K562 (cell line): ENCODE results near the gene TUBA1B.
A peak's percentile ranks its signal among the peaks of the same experiment; 100 is the strongest.

Experiments used
- CEBPB ChIP-seq: fragments of 450-650 bp; IDR thresholded peaks from 2 replicates; pipeline ENCODE4 v1.6.1; 2016; ENCODE audit warnings: missing genetic modification characterization, missing compliant biosample characterization
- E2F6 ChIP-seq, 2 experiments: IDR thresholded peaks; 2 replicates each; pipeline ENCODE4 v1.6.1; 2011; ENCODE audit warnings: borderline replicate concordance in 1 of 2, control low read depth in 1 of 2, low read depth in 1 of 2, low read length in 1 of 2, mild to moderate bottlenecking in 1 of 2, mixed read lengths in 1 of 2, moderate library complexity in 1 of 2; ENCODE audit not compliant: insufficient read depth in 1 of 2, insufficient read length in 1 of 2, poor library complexity in 1 of 2, severe bottlenecking in 1 of 2; ENCODE audit errors: extremely low read depth in 1 of 2
- ETV1 ChIP-seq: fragments of 450-650 bp; conservative IDR thresholded peaks from 2 replicates; pipeline ENCODE4 v1.6.1; 2016; ENCODE audit warnings: missing genetic modification characterization, control low read depth, low read depth, missing compliant biosample characterization
- JUN ChIP-seq, 2 experiments: sonication (generic) in 1 of 2; formaldehyde crosslinking in 1 of 2; IDR thresholded peaks; 2 replicates each; pipeline versions ENCODE4 v1.6.1 to v1.8.0; 2012 to 2022; ENCODE audit warnings: borderline replicate concordance in 2 of 2, mild to moderate bottlenecking in 2 of 2, improper control_type of control experiment in 1 of 2, low read depth in 1 of 2, low read length in 1 of 2, missing genetic modification reagents in 1 of 2
- MAX ChIP-seq: sonication (generic); formaldehyde crosslinking; IDR thresholded peaks from 2 replicates; pipeline ENCODE4 v1.9.0; 2022; ENCODE audit warnings: mild to moderate bottlenecking, missing genetic modification reagents
- MAZ ChIP-seq, 2 experiments: fragments of 450-650 bp in 1 of 2; sonication (generic) in 1 of 2; formaldehyde crosslinking; IDR thresholded peaks in 1 of 2; conservative IDR thresholded peaks in 1 of 2; 2 replicates each; pipeline versions ENCODE4 v1.4.0 to v1.5.0; 2020; ENCODE audit warnings: mild to moderate bottlenecking in 1 of 2, missing genetic modification reagents in 1 of 2
- RFX5 ChIP-seq: IDR thresholded peaks from 2 replicates; pipeline ENCODE4 v1.6.1; 2011; ENCODE audit warnings: low read depth, mild to moderate bottlenecking, improper control_type of control experiment, low read length
- SMARCA5 ChIP-seq: fragments of 450-650 bp; IDR thresholded peaks from 2 replicates; pipeline ENCODE4 v1.6.1; 2016
- TAF1 ChIP-seq: IDR thresholded peaks from 2 replicates; pipeline ENCODE4 v1.6.1; 2011; ENCODE audit warnings: mild to moderate bottlenecking, low read length, moderate library complexity; ENCODE audit not compliant: insufficient read depth, control insufficient read depth, severe bottlenecking; ENCODE audit errors: extremely low read depth
- TCF7L2 ChIP-seq: fragments of 150-350 bp; IDR thresholded peaks from 2 replicates; pipeline ENCODE4 v1.6.1; 2016; ENCODE audit warnings: low read depth, mild to moderate bottlenecking, low read length, moderate library complexity
- TGIF2 ChIP-seq: sonication (generic); formaldehyde crosslinking; IDR thresholded peaks from 2 replicates; pipeline ENCODE4 v1.8.1; 2022; ENCODE audit warnings: mild to moderate bottlenecking, missing genetic modification reagents, moderate library complexity
- ZHX1 ChIP-seq: fragments of 150-350 bp; conservative IDR thresholded peaks from 2 replicates; pipeline ENCODE4 v1.6.1; 2014; ENCODE audit warnings: low read length
- TF ChIP-seq, protein P1 (sequence below), 3 experiments: IDR thresholded peaks in 2 of 3; conservative IDR thresholded peaks in 1 of 3; 2 replicates each; pipeline ENCODE4 v1.5.1; 2011 to 2012; ENCODE audit warnings: low read length in 3 of 3, mild to moderate bottlenecking in 3 of 3, control low read depth in 2 of 3, improper control_type of control experiment in 1 of 3, inconsistent platforms in 1 of 3, low read depth in 1 of 3, mixed read lengths in 1 of 3, moderate library complexity in 1 of 3; ENCODE audit not compliant: insufficient read depth in 2 of 3
- TF ChIP-seq, protein P2 (sequence below): sonication (generic); formaldehyde crosslinking; IDR thresholded peaks from 2 replicates; pipeline ENCODE4 v1.8.0; 2022; ENCODE audit warnings: mild to moderate bottlenecking, missing genetic modification reagents, borderline replicate concordance

GRCh38 chr12:49161092-49161795 lies 30.0 kb upstream of the TUBA1B start:
- TF ChIP-seq MAZ (CRISPR knock-in tag; conservative IDR thresholded peaks at IDR 0.05 in 1 of 2, IDR thresholded peaks at IDR 0.05 in 1 of 2): no peak
- TF ChIP-seq CEBPB (tag): peak; percentile 60
- TF ChIP-seq JUN (IDR thresholded peaks at IDR 0.05; ENCODE audit: borderline replicate concordance, low read depth, low read length): no peak
- no peak for TF ChIP-seq JUN (CRISPR knock-in tag; IDR thresholded peaks at IDR 0.05; ENCODE audit: borderline replicate concordance)
- TF ChIP-seq TCF7L2: no peak
- TF ChIP-seq, protein P1, sequence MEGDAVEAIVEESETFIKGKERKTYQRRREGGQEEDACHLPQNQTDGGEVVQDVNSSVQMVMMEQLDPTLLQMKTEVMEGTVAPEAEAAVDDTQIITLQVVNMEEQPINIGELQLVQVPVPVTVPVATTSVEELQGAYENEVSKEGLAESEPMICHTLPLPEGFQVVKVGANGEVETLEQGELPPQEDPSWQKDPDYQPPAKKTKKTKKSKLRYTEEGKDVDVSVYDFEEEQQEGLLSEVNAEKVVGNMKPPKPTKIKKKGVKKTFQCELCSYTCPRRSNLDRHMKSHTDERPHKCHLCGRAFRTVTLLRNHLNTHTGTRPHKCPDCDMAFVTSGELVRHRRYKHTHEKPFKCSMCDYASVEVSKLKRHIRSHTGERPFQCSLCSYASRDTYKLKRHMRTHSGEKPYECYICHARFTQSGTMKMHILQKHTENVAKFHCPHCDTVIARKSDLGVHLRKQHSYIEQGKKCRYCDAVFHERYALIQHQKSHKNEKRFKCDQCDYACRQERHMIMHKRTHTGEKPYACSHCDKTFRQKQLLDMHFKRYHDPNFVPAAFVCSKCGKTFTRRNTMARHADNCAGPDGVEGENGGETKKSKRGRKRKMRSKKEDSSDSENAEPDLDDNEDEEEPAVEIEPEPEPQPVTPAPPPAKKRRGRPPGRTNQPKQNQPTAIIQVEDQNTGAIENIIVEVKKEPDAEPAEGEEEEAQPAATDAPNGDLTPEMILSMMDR (IDR thresholded peaks at IDR 0.05 in 2 of 3, conservative IDR thresholded peaks at IDR 0.05 in 1 of 3; ENCODE audit: insufficient read depth in 2 of 3, low read depth in 1 of 3, low read length in 3 of 3): no peak
- no peak for TF ChIP-seq TAF1
- TF ChIP-seq E2F6 (IDR thresholded peaks at IDR 0.05; ENCODE audit: borderline replicate concordance in 1 of 2, extremely low read depth in 1 of 2, insufficient read depth in 1 of 2, insufficient read length in 1 of 2, low read depth in 1 of 2, low read length in 1 of 2, poor library complexity in 1 of 2, severe bottlenecking in 1 of 2): no peak
- TF ChIP-seq ZHX1: no peak
- TF ChIP-seq MAX (CRISPR knock-in tag): no peak
- no peak for TF ChIP-seq RFX5
- no peak for TF ChIP-seq TGIF2
- TF ChIP-seq, protein P2, sequence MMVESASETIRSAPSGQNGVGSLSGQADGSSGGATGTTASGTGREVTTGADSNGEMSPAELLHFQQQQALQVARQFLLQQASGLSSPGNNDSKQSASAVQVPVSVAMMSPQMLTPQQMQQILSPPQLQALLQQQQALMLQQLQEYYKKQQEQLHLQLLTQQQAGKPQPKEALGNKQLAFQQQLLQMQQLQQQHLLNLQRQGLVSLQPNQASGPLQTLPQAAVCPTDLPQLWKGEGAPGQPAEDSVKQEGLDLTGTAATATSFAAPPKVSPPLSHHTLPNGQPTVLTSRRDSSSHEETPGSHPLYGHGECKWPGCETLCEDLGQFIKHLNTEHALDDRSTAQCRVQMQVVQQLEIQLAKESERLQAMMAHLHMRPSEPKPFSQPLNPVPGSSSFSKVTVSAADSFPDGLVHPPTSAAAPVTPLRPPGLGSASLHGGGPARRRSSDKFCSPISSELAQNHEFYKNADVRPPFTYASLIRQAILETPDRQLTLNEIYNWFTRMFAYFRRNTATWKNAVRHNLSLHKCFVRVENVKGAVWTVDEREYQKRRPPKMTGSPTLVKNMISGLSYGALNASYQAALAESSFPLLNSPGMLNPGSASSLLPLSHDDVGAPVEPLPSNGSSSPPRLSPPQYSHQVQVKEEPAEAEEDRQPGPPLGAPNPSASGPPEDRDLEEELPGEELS (CRISPR knock-in tag): no peak
- TF ChIP-seq SMARCA5: no peak
- TF ChIP-seq ETV1 (tag): no peak
